ENCODE data around the gene FHIT. TPM values are rescaled to one million over a fixed set of nuclear protein-coding genes. Genes with fewer than 3 reads are reported as not detected.

FHIT gene
- total and polyA plus RNA-seq, 10 of the 15 experiments (the other 5 are each of a cell fraction or from before 2014, with no cell fraction given), result 4.2 to 14.9 (median 9.4) TPM

DNA sequence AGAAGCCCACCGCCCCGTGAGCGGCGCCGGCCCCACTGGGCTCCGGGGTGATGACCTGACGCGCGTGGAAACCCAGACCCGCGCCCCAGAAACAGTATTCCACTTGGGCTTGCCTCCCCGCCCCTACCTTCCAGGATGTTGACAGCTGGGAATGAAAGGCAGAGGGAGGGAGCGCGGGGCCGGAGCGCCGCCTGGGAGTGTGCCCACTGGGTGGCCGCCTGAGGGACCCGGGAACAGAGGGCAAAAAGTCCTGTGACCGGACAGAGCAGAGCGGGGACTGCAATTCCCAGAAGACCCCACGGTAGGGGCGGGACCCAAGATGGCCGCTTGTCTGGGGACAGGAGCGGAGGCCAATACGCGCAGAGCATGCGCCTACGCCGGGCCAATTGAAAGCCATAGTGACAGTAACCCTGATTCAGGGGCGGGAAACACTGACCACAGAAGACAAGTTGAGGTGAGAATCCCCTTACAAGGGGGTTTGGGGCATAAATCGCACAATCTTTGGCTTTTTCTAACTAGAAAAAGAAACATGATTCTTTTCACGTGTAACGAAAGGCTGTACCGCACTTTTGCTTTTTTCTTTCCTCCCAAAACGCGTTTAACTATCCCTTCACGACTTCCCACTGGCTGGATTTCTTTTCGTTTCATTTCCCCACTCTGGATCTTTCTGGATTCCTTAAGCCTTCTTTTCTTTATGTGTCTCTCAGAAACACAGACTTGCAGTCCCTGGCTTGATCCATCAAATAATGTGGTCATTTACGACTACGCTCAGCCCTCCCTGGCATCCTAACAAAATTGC, at the start of gene FHIT (continued):
- TF ChIP-seq NFYB (IDR thresholded peaks at IDR 0.05; ENCODE audit: insufficient read depth, low read depth, low read length), result peak; percentile 96
- TF ChIP-seq CHD4 (IDR thresholded peaks at IDR 0.05), result no peak
- no peak for TF ChIP-seq TCF7 (IDR thresholded peaks at IDR 0.05; ENCODE audit: borderline replicate concordance)
- TF ChIP-seq GABPA (IDR thresholded peaks at IDR 0.05; ENCODE audit: low read depth), result peak; percentile 40; the same call in 1 of the 2 replicates
- TF ChIP-seq POU2F2 (IDR thresholded peaks at IDR 0.05; ENCODE audit: borderline replicate concordance, low read depth, low read length), result no peak; the same call in 2 of the 3 replicates
- TF ChIP-seq, protein P1, sequence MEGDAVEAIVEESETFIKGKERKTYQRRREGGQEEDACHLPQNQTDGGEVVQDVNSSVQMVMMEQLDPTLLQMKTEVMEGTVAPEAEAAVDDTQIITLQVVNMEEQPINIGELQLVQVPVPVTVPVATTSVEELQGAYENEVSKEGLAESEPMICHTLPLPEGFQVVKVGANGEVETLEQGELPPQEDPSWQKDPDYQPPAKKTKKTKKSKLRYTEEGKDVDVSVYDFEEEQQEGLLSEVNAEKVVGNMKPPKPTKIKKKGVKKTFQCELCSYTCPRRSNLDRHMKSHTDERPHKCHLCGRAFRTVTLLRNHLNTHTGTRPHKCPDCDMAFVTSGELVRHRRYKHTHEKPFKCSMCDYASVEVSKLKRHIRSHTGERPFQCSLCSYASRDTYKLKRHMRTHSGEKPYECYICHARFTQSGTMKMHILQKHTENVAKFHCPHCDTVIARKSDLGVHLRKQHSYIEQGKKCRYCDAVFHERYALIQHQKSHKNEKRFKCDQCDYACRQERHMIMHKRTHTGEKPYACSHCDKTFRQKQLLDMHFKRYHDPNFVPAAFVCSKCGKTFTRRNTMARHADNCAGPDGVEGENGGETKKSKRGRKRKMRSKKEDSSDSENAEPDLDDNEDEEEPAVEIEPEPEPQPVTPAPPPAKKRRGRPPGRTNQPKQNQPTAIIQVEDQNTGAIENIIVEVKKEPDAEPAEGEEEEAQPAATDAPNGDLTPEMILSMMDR (IDR thresholded peaks at IDR 0.05 in 2 of 3, conservative IDR thresholded peaks at IDR 0.05 in 1 of 3; ENCODE audit: control insufficient read depth in 2 of 3, extremely low read depth in 1 of 3, insufficient read depth in 1 of 3, low read depth in 3 of 3, low read length in 3 of 3), result peak in 1 of 3 experiments; percentile 21; a peak in 1 of 6 replicates
- no peak for TF ChIP-seq BCL11A (IDR thresholded peaks at IDR 0.05; ENCODE audit: low read depth, low read length)
- no peak for TF ChIP-seq KDM1A (IDR thresholded peaks at IDR 0.05; ENCODE audit: borderline replicate concordance)
- TF ChIP-seq RBBP5 (conservative IDR thresholded peaks at IDR 0.05), result no peak
- peak; percentile 73; the same call in 1 of the 2 replicates for TF ChIP-seq RB1 (IDR thresholded peaks at IDR 0.05; ENCODE audit: borderline replicate concordance)
- TF ChIP-seq SP1 (IDR thresholded peaks at IDR 0.05; ENCODE audit: low read depth, low read length), result peak; percentile 100
